ENCODE results near the gene APLP1.

The APLP1 gene

DNA sequence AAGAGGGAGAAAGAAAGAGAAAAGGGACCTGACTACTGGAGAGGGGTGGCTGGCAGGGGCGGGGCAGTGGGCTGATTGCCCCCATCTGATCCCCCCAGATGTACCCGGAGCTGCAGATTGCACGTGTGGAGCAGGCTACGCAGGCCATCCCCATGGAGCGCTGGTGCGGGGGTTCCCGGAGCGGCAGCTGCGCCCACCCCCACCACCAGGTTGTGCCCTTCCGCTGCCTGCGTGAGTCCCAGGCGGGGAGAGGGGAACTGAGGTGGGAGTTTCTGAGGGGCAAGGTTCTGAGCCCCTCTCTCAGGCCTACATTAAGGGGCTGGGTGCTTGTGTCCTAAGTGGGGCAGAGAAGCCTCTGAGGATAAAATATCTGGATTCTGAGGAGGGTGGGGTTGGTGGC lies 2.4 kb downstream of the APLP1 start:
- Histone ChIP-seq H3K9ac (ENCODE audit: low read depth, low read length) (no peak overlapping the region), H3K36me3 (ENCODE audit: insufficient read depth, low read depth, low read length) (no peaks in the 10 kb centered on the region), H3K27me3 (ENCODE audit: insufficient read depth, low read length) (peaks cover 22% of the 10 kb centered on the region), H3K4me3 (ENCODE audit: low read length) (peak overlapping the region; percentile 75; the same call in 1 of the 2 replicates), H3K27ac (ENCODE audit: low read length) (no peak overlapping the region), H3K9me3 (ENCODE audit: insufficient read depth, low read depth, low read length) (no peaks in the 10 kb centered on the region), H3K4me1 (ENCODE audit: insufficient read depth, low read length) (no peaks in the 10 kb centered on the region; the same call in 1 of the 2 replicates)

DNA sequence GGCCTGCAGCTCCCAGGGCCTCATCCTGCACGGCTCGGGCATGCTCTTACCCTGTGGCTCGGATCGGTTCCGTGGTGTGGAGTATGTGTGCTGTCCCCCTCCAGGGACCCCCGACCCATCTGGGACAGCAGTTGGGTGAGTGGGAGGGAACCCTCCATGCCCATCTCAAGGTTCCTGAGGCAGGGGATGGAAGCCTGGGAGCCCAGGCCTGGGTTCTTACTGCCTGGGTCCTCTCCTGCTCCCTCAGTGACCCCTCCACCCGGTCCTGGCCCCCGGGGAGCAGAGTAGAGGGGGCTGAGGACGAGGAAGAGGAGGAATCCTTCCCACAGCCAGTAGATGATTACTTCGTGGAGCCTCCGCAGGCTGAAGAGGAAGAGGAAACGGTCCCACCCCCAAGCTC lies 3.2 kb downstream of the APLP1 start:
- Histone ChIP-seq H3K27me3 (ENCODE audit: insufficient read depth, low read length) (peaks cover 20% of the 10 kb centered on the region), H3K9me3 (ENCODE audit: insufficient read depth, low read depth, low read length) (no peaks in the 10 kb centered on the region), H3K4me1 (ENCODE audit: insufficient read depth, low read length) (no peaks in the 10 kb centered on the region; the same call in 1 of the 2 replicates), H3K36me3 (ENCODE audit: insufficient read depth, low read depth, low read length) (no peaks in the 10 kb centered on the region), H3K27ac (ENCODE audit: low read length) (no peak overlapping the region), H3K9ac (ENCODE audit: low read depth, low read length) (no peak overlapping the region), H3K4me3 (ENCODE audit: low read length) (no peak overlapping the region)

DNA sequence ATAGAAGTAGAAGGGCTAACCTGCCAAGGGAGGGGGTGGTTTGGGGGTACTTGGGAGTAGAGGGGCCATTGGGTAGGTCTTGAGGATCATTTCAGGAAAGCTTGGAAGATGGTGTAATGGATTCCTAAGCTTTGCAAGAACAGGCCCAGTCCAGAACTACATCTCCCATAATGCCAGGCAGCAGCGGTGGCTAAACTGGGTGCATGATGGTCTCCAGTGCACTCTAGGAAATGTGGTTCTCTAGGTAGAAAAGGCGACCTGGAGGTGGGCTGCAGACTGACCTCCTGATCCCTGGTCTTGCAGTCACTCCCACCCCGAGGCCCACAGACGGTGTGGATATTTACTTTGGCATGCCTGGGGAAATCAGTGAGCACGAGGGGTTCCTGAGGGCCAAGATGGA lies 3.8 kb downstream of the APLP1 start:
- no peaks in the 10 kb centered on the region for H3K36me3 ChIP-seq (ENCODE audit: insufficient read depth, low read depth, low read length)
- no peak overlapping the region for H3K4me3 ChIP-seq (ENCODE audit: low read length)
- no peaks in the 10 kb centered on the region; the same call in 1 of the 2 replicates for H3K4me1 ChIP-seq (ENCODE audit: insufficient read depth, low read length)
- peaks cover 17% of the 10 kb centered on the region for H3K27me3 ChIP-seq (ENCODE audit: insufficient read depth, low read length)
- no peak overlapping the region for H3K27ac ChIP-seq (ENCODE audit: low read length)
- no peaks in the 10 kb centered on the region for H3K9me3 ChIP-seq (ENCODE audit: insufficient read depth, low read depth, low read length)
- no peak overlapping the region for H3K9ac ChIP-seq (ENCODE audit: low read depth, low read length)

DNA sequence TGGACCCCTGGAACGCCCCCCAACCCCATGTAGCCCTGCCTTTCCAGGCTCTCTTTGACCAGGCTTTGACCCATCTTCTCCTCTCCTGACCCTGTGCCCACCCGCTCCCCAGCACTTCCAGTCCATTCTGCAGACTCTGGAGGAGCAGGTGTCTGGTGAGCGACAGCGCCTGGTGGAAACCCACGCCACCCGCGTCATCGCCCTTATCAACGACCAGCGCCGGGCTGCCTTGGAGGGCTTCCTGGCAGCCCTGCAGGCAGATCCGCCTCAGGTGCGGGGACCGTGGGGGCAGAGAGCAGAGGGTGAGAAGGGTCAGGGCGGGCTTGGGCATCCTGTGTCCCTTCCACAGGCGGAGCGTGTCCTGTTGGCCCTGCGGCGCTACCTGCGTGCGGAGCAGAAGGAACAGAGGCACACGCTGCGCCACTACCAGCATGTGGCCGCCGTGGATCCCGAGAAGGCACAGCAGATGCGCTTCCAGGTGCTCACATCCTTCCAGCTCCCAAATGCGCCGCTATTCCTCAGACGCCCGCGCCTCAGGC lies 6.1 kb downstream of the APLP1 start:
- H3K4me1 ChIP-seq (ENCODE audit: insufficient read depth, low read length), result no peaks in the 10 kb centered on the region; the same call in 1 of the 2 replicates
- H3K4me3 ChIP-seq (ENCODE audit: low read length), result no peak overlapping the region
- no peak overlapping the region for H3K9ac ChIP-seq (ENCODE audit: low read depth, low read length)
- no peaks in the 10 kb centered on the region for H3K36me3 ChIP-seq (ENCODE audit: insufficient read depth, low read depth, low read length)
- H3K27me3 ChIP-seq (ENCODE audit: insufficient read depth, low read length), result peaks cover 19% of the 10 kb centered on the region
- no peaks in the 10 kb centered on the region for H3K9me3 ChIP-seq (ENCODE audit: insufficient read depth, low read depth, low read length)
- no peak overlapping the region for H3K27ac ChIP-seq (ENCODE audit: low read length)

DNA sequence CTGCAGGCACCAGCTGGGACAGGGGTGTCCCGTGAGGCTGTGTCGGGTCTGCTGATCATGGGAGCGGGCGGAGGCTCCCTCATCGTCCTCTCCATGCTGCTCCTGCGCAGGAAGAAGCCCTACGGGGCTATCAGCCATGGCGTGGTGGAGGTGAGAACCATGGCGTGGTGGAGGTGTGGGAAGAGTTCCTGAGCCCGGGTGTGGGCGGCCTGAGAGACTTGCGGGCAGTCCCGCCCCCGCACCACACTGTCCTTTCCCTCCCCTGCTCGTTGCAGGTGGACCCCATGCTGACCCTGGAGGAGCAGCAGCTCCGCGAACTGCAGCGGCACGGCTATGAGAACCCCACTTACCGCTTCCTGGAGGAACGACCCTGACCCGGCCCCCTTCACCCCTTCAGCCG lies 10.7 kb downstream of the APLP1 start:
- no peak overlapping the region for H3K9ac ChIP-seq (ENCODE audit: low read depth, low read length)
- H3K4me3 ChIP-seq (ENCODE audit: low read length), result no peak overlapping the region
- H3K9me3 ChIP-seq (ENCODE audit: insufficient read depth, low read depth, low read length), result no peaks in the 10 kb centered on the region
- H3K4me1 ChIP-seq (ENCODE audit: insufficient read depth, low read length), result no peaks in the 10 kb centered on the region; the same call in 1 of the 2 replicates
- H3K27me3 ChIP-seq (ENCODE audit: insufficient read depth, low read length), result peaks cover 21% of the 10 kb centered on the region
- H3K27ac ChIP-seq (ENCODE audit: low read length), result no peak overlapping the region
- H3K36me3 ChIP-seq (ENCODE audit: insufficient read depth, low read depth, low read length), result no peaks in the 10 kb centered on the region

DNA sequence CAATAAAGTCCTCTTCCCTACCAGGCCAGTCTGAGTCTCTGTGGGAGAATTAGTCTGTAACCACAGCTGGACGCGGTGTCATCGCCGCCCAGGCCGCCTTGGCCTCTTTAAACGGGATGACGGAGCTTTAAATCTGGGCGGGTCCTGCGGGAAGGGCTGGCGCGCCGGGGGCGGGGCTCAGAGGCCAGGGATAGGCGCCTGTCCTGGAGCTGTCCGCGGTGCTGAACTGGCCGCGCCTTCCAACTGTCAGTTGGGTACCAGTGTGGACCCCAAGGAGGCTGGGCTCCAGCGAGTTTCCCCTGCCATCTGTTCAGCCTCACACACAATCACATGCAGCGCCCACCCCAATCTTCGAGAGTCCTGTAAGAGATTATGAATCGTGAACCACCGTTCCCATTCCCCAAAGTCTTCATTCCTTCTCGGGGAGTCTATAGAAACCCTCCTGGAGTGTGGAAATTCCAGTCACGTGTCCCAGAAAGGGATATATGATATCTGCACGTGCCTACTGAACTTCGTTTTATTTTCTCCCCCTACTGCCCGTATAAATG lies 11.5 kb downstream of the APLP1 start:
- H3K36me3 ChIP-seq (ENCODE audit: insufficient read depth, low read depth, low read length), result no peaks in the 10 kb centered on the region
- peaks cover 21% of the 10 kb centered on the region for H3K27me3 ChIP-seq (ENCODE audit: insufficient read depth, low read length)
- H3K4me1 ChIP-seq (ENCODE audit: insufficient read depth, low read length), result no peaks in the 10 kb centered on the region; the same call in 1 of the 2 replicates
- no peak overlapping the region for H3K27ac ChIP-seq (ENCODE audit: low read length)
- H3K9me3 ChIP-seq (ENCODE audit: insufficient read depth, low read depth, low read length), result no peaks in the 10 kb centered on the region
- H3K9ac ChIP-seq (ENCODE audit: low read depth, low read length), result no peak overlapping the region
- no peak overlapping the region for H3K4me3 ChIP-seq (ENCODE audit: low read length)

DNA sequence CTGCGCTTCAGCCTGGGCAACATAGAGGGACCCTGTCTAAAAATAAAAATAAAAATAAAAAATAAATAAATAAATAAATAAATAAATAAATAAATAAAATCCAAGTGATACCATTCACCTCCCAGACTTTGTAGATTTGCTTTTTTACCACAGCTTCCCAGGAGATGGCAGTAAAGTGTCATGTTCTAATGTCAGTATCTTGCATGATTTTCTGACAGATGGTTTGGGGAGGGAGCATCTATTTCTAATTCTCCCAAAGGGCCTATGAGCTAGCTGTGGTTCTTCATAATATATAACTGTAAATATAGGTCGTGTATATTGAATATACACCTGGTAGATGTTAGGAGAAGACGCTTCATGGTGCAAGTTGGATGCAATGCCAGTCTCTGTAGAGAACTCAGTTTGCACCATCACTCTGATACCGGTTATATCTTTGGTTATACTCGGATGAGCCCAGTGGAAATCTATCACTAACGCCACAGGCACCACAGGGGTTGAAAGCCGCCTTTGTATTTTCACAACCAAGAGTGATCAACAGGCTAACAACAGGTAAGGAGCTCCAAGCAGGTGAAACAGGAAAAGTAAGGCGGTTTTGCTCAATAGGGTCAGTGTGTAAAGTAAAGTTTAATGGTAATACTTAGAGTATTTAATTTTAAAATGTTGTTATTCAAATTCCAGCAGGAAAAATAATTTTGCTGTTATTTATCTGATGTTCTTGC lies 13.9 kb downstream of the APLP1 start:
- H3K4me3 ChIP-seq (ENCODE audit: low read length), result no peak overlapping the region
- peaks cover 21% of the 10 kb centered on the region for H3K27me3 ChIP-seq (ENCODE audit: insufficient read depth, low read length)
- H3K9ac ChIP-seq (ENCODE audit: low read depth, low read length), result no peak overlapping the region
- no peaks in the 10 kb centered on the region for H3K9me3 ChIP-seq (ENCODE audit: insufficient read depth, low read depth, low read length)
- peaks cover 5% of the 10 kb centered on the region; the same call in 1 of the 2 replicates for H3K36me3 ChIP-seq (ENCODE audit: insufficient read depth, low read depth, low read length)
- H3K4me1 ChIP-seq (ENCODE audit: insufficient read depth, low read length), result no peaks in the 10 kb centered on the region; the same call in 1 of the 2 replicates
- H3K27ac ChIP-seq (ENCODE audit: low read length), result no peak overlapping the region

DNA sequence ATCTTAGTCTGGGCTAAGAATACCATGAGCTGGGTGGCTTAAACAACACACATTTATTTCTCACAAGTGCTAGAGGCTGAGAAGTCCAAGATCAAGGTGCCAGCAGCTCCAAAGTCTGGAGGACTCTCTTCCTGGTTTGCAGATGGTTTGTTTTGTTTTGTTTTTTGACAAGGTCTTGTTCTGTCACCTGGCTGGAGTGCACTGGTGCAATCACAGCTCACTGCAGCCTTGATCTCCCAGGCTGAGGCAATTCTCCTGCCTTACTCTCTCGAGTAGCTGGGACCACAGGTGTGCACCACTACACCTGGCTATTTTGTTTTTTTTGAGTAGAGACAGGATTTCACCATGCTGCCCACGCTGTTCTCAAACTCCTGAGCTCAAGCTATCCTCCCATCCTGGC lies 15.5 kb downstream of the APLP1 start:
- H3K9ac ChIP-seq (ENCODE audit: low read depth, low read length), result no peak overlapping the region
- no peak overlapping the region for H3K27ac ChIP-seq (ENCODE audit: low read length)
- no peaks in the 10 kb centered on the region for H3K9me3 ChIP-seq (ENCODE audit: insufficient read depth, low read depth, low read length)
- H3K4me1 ChIP-seq (ENCODE audit: insufficient read depth, low read length), result no peaks in the 10 kb centered on the region; the same call in 1 of the 2 replicates
- peaks cover 20% of the 10 kb centered on the region for H3K36me3 ChIP-seq (ENCODE audit: insufficient read depth, low read depth, low read length)
- H3K27me3 ChIP-seq (ENCODE audit: insufficient read depth, low read length), result peaks cover 7% of the 10 kb centered on the region
- no peak overlapping the region for H3K4me3 ChIP-seq (ENCODE audit: low read length)

DNA sequence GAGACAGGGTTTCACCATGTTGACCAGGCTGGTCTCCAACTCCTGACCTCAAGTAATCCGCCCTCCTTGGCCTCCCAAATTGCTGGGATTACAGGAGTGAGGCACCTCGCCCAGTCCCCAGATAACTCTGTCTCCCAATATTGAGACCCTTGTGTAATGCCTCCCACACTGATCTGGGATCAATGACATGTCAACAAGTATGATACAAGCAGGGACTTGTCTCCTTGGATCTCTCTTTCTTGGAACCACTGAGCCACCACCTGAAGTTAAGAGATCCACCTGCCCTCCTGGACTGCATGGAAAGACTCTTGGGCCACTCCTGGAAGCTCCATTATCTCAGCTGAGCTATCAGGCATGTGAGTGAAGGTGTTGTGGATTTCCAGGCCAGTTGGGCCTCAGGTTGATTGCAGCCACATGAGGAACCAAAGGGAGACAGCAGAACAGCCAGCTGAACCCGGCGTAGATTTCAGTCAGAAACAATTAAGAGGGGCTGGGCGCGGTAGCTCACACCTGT lies 16.9 kb downstream of the APLP1 start:
- Histone ChIP-seq H3K9me3 (ENCODE audit: insufficient read depth, low read depth, low read length) (no peaks in the 10 kb centered on the region), H3K9ac (ENCODE audit: low read depth, low read length) (no peak overlapping the region), H3K36me3 (ENCODE audit: insufficient read depth, low read depth, low read length) (peaks cover 34% of the 10 kb centered on the region)

DNA sequence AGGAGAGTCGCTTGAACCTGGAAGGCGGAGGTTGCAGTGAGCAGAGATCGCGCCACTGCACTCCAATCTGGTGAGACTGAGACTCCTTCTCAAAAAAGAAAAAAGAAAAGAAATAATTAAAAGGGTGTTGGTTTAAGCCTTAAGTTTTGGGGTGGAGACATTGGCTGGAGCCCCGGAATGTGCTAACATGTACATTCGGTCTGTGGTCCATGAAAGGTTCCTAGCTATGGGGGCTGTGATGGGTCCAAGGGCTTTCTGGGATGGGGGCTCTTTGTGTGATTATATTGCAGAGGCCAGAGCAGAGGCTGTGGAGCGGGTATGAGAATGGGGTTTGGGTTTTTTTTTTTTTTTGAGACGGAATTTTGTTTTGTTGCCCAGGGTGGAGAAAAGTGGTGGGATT lies 17.5 kb downstream of the APLP1 start:
- Histone ChIP-seq H3K9ac (ENCODE audit: low read depth, low read length) (no peak overlapping the region), H3K9me3 (ENCODE audit: insufficient read depth, low read depth, low read length) (no peaks in the 10 kb centered on the region), H3K27ac (ENCODE audit: low read length) (no peak overlapping the region), H3K27me3 (ENCODE audit: insufficient read depth, low read length) (no peaks in the 10 kb centered on the region), H3K36me3 (ENCODE audit: insufficient read depth, low read depth, low read length) (peaks cover 38% of the 10 kb centered on the region), H3K4me1 (ENCODE audit: insufficient read depth, low read length) (no peaks in the 10 kb centered on the region), H3K4me3 (ENCODE audit: low read length) (no peak overlapping the region)

More for the DNA sequence above, 16.9 kb downstream of the APLP1 start:
- Histone ChIP-seq H3K4me3 (ENCODE audit: low read length) (no peak overlapping the region), H3K27me3 (ENCODE audit: insufficient read depth, low read length) (no peaks in the 10 kb centered on the region), H3K4me1 (ENCODE audit: insufficient read depth, low read length) (no peaks in the 10 kb centered on the region), H3K27ac (ENCODE audit: low read length) (no peak overlapping the region)

DNA sequence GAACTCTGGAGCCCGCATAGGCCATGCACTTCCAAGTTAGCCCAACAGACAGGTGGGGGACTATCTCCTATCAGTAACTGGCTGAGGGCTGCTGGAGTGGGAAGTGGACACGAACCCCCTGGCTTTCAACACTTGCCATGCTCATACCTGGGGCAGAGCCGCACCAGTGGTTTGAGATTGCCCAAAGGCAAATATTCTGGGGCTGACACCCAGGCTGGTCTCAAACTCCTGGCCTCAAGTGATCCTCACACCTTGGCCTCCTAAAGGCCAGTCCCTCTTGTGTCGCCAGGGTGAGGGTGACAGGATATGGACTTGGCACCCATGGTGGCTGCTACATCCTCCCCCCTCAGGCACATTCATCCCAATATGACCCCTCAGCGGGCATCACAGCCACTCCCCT lies 18.8 kb downstream of the APLP1 start:
- Histone ChIP-seq H3K4me3 (ENCODE audit: low read length) (no peak overlapping the region), H3K9ac (ENCODE audit: low read depth, low read length) (no peak overlapping the region), H3K4me1 (ENCODE audit: insufficient read depth, low read length) (no peaks in the 10 kb centered on the region), H3K27me3 (ENCODE audit: insufficient read depth, low read length) (no peaks in the 10 kb centered on the region), H3K27ac (ENCODE audit: low read length) (no peak overlapping the region), H3K36me3 (ENCODE audit: insufficient read depth, low read depth, low read length) (peaks cover 41% of the 10 kb centered on the region), H3K9me3 (ENCODE audit: insufficient read depth, low read depth, low read length) (no peaks in the 10 kb centered on the region)

DNA sequence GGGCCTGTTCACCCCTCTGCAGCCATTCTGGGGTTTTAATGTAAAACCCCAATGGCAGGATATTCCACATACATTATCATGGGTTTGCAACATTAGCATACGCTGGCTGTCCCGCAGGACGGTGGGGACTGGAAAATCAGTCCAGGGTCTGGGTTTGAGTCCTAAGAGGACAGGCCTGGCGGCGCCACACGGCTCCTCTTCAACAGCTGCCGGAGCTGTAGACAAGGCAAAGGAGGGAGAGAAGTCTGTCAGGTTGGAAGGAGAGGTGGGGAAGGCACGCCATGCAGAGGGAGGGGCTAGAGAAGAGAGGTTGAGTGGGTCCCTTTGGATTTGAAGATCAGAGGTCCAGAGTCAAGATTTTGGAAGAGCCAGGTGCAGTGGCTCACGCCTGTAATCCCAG lies 20.0 kb downstream of the APLP1 start:
- no peak overlapping the region for H3K9ac ChIP-seq (ENCODE audit: low read depth, low read length)
- H3K36me3 ChIP-seq (ENCODE audit: insufficient read depth, low read depth, low read length), result peaks cover 51% of the 10 kb centered on the region
- H3K4me1 ChIP-seq (ENCODE audit: insufficient read depth, low read length), result no peaks in the 10 kb centered on the region

More for the DNA sequence above, 20.0 kb downstream of the APLP1 start:
- Histone ChIP-seq H3K4me3 (ENCODE audit: low read length) (no peak overlapping the region), H3K9me3 (ENCODE audit: insufficient read depth, low read depth, low read length) (no peaks in the 10 kb centered on the region), H3K27me3 (ENCODE audit: insufficient read depth, low read length) (no peaks in the 10 kb centered on the region), H3K27ac (ENCODE audit: low read length) (no peak overlapping the region)

Data from iPS-20b (cell line).